HG02938 (cell line): ENCODE data around the gene ABCA12.

Source experiments
- ATAC-seq: cut with Tn5 transposase; IDR thresholded peaks from one replicate; pipeline ENCODE4 v1.9.1; 2021; ENCODE audit warnings: mild to moderate bottlenecking, moderate library complexity; ENCODE audit not compliant: unreplicated experiment

ABCA12 gene

DNA sequence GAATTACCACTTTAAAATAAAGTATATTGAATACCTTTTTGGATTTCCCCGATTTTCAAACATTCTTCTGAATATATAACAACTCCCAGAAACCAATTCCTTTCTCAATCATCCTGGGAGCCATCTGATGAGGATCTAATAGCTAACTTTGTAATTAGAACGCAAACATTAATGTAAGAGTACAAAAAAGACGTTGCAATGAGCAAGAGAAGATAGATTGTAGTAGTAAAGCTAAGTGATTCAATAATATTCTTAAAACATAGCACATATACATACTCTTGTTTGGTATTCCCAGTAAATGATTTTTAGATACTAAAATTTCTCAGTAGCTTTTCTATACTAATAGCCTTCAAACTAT is 1.1 kb downstream of the ABCA12 start:
- ATAC-seq, result no peak

DNA sequence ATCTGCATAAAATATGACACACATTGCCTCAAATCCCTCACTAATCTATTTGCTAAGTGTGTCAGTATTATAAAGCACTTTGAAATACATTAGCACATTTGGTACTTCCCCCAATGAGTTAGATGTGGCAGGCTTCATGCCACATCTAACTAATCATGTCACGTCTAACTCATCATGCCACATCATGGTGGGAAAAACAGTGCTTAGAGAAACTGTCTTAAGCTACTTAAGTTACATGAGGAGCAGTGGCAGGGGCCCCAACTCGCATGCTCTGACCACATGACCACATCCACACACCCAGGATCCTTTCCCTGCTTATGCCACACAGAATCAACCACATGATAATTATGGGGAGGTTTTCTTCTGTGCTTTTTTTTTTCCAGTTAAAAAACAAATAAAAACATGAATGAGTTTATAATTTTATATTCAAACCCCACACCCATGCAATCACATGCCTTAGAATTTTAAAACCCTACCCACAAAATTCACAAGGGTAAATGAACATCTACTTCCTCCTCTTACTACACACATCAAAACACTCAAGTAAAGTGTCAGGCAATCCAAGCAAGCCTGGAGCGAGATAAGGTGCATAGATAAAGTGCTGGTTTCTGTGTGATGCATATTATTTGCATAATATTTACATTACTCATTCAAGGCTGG is 1.6 kb downstream of the ABCA12 start:
- no peak for ATAC-seq

DNA sequence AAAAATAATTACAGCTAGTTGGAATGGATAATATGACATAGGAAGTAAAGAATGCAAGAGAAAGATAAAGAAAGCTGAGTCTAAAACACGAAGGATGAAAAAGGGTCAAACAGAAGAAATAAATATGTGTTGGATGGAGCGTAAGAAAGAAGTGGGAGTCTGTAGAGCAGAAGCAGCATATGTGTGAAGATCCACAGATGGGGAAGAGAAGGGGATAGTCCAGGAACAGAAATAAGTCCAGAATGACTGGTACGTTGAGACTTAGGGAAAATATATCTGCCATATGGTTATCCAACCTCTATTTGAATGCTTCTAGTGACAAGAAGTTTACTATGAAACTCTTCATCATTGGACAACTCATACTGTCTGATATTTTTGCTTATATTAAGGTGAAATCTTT is 18.0 kb downstream of the ABCA12 start:
- no peak for ATAC-seq

DNA sequence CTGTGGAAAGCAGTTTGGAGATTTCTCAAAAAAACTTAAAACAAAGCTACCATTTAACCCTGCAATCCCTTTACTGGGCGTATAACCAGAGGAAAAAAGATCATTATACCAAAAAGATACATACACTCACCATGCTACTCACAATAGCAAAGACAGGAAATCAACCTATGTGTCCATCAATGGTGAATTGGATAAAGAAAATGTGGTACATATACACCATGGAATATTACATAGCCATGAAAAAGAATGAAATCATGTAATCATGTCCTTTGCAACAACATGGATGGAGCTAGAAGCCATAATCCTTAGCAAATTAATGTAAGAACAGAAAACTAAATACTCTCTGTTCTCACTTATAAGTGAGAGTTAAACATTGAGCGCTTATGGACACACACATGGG is 18.6 kb downstream of the ABCA12 start:
- ATAC-seq, result no peak

GRCh38 chr2:215110918-215111317 is 27.5 kb downstream of the ABCA12 start:
- ATAC-seq, result no peak

- no peak for ATAC-seq
These were observed 31.0 kb downstream of the ABCA12 start for GRCh38 chr2:215107216-215108056.

DNA sequence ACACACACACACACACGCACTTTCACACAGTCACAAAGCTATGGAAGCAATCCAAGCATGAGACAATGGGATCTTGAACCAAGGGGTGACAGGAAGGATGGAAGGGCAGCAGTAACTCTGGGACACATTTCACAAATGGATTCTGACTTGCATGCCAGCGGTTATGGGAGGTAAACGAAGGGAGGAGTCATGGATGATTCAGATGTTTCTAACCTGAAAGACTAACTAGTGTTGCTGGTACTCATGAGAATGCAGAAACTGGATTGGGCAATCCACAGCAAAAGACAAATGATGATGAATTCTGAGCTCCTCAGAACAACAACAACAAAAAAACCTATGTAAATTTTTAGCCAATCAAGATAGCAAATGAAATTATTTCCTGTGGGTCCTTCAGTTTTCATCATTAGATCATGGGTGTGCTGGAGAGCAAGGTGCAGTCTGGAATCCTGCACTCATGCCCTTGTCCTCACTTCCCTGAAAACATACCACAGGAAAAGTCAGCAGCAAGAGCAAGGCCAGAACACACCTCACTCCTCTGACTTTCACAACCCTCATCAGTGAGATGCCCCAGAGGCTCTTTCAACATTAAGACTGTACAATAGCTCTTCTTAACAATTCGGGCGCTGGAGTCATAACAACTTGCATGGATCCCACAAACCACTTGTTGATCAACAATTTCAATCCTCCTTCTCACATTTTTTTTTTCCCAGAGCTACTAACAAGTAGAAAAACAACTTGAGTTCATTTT is 32.6 kb downstream of the ABCA12 start:
- no peak for ATAC-seq

DNA sequence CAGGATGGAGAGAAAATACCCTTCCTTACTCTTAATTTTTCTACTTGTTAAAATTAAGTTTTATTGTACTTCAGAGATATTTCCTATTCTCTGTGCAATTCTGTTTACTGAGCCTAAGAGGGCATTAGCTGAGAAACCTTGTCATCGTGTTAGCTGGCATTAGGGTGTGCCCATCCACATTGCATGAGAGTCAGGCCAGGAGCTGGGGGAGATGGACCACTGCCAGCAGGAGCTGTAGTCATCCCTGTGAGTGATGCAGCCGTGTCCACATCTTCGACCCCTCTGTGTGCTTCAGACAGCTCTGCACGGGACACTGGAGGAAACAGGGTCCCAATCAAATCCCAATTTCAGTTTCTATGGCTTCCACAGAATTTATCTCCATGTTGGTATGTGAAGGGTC is 34.2 kb downstream of the ABCA12 start:
- ATAC-seq, result no peak

- ATAC-seq, result no peak
These were observed 39.6 kb downstream of the ABCA12 start for GRCh38 chr2:215098875-215099274.

DNA sequence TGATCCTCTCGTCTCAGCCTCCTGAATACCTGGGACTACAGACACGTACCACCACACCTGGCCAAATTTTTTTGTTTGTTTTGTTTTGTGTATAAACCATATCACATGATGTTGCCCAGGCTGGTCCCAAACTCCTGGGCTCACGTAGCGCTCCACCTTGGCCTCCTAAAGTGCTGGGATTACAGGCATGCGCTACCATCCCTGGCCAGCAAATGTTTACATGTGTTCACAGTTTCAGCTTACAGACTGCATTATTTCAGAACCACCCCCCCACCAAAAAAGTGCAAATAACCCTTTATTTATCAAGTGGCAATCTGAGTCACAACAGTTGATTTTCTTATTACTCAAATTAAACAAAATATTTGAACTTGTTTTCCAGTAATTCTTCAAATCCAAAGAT is 54.3 kb downstream of the ABCA12 start:
- no peak for ATAC-seq

GRCh38 chr2:215083146-215083545 is 55.3 kb downstream of the ABCA12 start:
- ATAC-seq, result no peak

DNA sequence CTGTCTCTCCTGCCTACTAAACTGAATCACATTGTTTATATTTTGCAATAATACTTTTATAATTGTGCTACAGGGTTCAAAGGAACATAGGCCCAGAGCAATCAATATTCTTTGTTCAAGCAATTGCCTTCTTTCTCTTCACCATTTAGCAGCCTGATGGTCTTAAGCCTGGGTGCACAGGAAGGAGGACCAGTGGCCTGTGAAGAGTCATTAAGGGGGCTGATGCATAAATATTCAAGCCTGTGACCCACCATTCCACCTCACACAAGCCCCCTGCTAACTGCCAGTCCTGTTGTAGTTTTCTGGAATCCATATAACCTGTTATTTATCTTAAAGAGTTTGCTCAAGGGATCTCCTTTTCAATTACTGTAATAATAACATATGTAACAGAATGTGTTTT is 56.0 kb downstream of the ABCA12 start:
- no peak for ATAC-seq

DNA sequence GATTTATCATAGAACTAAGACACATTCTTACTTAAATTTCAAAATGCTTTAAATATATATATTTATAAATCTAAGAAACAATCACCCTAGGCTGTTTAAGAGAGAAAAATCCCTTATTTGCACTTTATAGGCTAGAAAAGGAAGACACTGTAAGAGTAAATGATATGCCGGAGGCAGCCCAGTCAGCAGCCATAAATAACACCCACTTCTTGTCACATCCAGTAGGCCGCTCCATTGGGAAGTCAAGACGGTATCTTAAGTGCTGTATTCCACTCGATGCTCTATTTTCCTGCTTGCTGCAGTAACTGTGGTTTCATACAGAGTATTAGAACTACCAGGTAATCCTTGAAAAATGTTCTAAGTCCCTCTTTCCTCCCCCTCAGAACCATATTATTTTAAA is 57.9 kb downstream of the ABCA12 start:
- no peak for ATAC-seq

DNA sequence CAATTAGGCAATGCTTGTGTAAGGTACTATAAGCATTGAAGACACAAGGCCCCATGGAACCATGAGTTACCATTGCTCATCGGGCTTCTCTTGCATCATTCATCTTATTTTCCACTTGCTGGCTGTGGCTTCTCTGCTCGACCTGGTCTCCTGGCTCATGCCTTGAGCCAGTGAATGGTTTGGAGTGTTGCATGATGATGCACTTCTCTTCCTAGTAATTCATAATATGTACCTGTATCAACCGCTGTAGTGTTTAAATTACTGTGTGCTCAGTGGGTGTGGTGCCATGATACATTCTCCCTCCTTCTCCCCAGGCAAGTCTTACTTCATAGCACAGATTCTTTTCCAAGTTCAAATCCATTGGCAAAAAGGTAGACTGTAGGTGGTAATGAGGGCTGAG is 66.8 kb downstream of the ABCA12 start:
- ATAC-seq, result no peak

GRCh38 chr2:215068399-215068798 is 70.0 kb downstream of the ABCA12 start:
- no peak for ATAC-seq

DNA sequence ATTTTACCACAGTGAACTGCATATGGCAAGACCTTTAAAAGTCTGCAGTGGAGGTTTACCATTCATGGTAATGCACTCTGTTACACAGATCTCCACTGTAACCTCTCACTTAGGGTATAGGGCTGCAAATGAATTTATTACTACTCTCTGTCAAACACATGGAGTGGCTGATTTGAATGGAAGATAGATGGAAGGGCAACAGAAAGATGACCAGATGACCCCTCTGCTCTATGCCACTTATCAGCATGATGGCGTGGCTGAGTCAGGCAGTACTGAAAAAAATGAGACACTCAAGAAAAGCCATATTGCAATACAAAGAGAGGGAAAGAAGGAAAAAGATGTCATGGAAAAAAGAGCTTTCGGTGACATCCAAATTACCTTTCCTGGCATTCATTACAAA is 72.3 kb downstream of the ABCA12 start:
- no peak for ATAC-seq

DNA sequence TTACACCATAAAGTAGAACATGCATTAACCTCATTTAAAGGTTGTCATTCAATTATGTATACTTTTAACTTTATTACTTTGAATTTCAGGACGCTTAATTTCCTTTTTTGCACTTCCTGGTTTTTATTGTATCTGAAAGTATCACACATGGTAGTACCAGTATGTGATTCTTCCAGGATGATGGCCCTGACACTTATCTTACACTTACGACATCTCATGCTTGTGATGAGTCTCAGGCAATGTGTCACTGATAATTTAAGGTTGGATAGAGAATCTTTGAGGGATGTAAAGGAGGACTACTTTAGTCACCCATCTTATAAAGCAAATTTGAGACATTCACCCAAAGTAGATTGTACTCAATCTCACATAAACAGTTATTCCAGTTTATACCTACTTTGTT is 74.9 kb downstream of the ABCA12 start:
- ATAC-seq, result no peak

- no peak for ATAC-seq
These were observed 77.4 kb downstream of the ABCA12 start for GRCh38 chr2:215060861-215061536.

- no peak for ATAC-seq
These were observed 78.7 kb downstream of the ABCA12 start for GRCh38 chr2:215059724-215060123.

GRCh38 chr2:215055891-215056290 is 82.5 kb downstream of the ABCA12 start:
- ATAC-seq, result no peak

- no peak for ATAC-seq
These were observed 85.6 kb downstream of the ABCA12 start for GRCh38 chr2:215052810-215053209.
